SK-N-MC (cell line): ENCODE measurements around the gene BPI.

Source experiments
- DNase-seq: peaks from one replicate; pipeline ENCODE4 v3.0.0-alpha.2; 2011; ENCODE audit warnings: low read depth, low spot score
- H3K27ac ChIP-seq: fragments of 200-600 bp; sonication (generic); 2 replicates; pipeline ENCODE4 v1.5.1; 2016; ENCODE audit warnings: mixed run types
- H3K36me3 ChIP-seq: fragments of 200-600 bp; sonication (generic); 2 replicates; pipeline ENCODE4 v1.6.1; 2017; ENCODE audit warnings: antibody characterized with exemption, low read length, mixed read lengths; ENCODE audit not compliant: insufficient read depth
- H3K4me3 ChIP-seq: fragments of 200-600 bp; sonication (generic); 2 replicates; pipeline ENCODE4 v1.5.1; 2016
- H3K9ac ChIP-seq: fragments of 200-600 bp; sonication (generic); 2 replicates; pipeline ENCODE4 v1.8.0; 2017; ENCODE audit warnings: mixed run types, mixed read lengths; ENCODE audit not compliant: insufficient read length
- H3K9me3 ChIP-seq: fragments of 200-600 bp; sonication (generic); 2 replicates; pipeline ENCODE4 v1.6.1; 2017; ENCODE audit warnings: low read depth, mild to moderate bottlenecking, antibody characterized with exemption, low read length, moderate library complexity, mixed read lengths
- EZH2 ChIP-seq: fragments of 200-600 bp; sonication (generic); IDR thresholded peaks from one replicate; pipeline ENCODE4 v1.6.1; 2017; ENCODE audit warnings: antibody characterized with exemption
- FOXP2 ChIP-seq: optimal IDR thresholded peaks from 2 replicates; pipeline ENCODE3; 2011; ENCODE audit warnings: mild to moderate bottlenecking, moderate library complexity; ENCODE audit not compliant: insufficient read depth; ENCODE audit errors: extremely low read length, control extremely low read depth
- POLR2AphosphoS5 ChIP-seq: IDR thresholded peaks from 2 replicates; pipeline ENCODE4 v1.6.1; 2012; ENCODE audit warnings: mild to moderate bottlenecking, low read depth, low read length, borderline replicate concordance

Gene BPI

GRCh38 chr20:38284893-38285444, 19.0 kb upstream of the BPI start:
- TF ChIP-seq POLR2AphosphoS5 (no peak), FOXP2 (no peak), EZH2 (no peak)
- Histone ChIP-seq H3K27ac (no peak overlapping the region), H3K4me3 (no peak overlapping the region), H3K36me3 (no peaks in the 10 kb centered on the region), H3K9ac (no peak overlapping the region), H3K9me3 (no peaks in the 10 kb centered on the region)
- DNase-seq, result no peak

- no peak for TF ChIP-seq POLR2AphosphoS5
- TF ChIP-seq EZH2, result no peak
- TF ChIP-seq FOXP2, result no peak
- Histone ChIP-seq H3K36me3 (no peaks in the 10 kb centered on the region), H3K27ac (no peak overlapping the region), H3K4me3 (no peak overlapping the region), H3K9ac (no peak overlapping the region), H3K9me3 (no peaks in the 10 kb centered on the region)
- no peak for DNase-seq
These were observed 17.1 kb upstream of the BPI start for GRCh38 chr20:38286586-38287531.

GRCh38 chr20:38290829-38291814, 12.8 kb upstream of the BPI start:
- H3K36me3 ChIP-seq, result no peaks in the 10 kb centered on the region
- H3K27ac ChIP-seq, result no peak overlapping the region
- no peak for DNase-seq

GRCh38 chr20:38291966-38292365, 12.0 kb upstream of the BPI start:
- DNase-seq, result no peak
- H3K4me3 ChIP-seq, result no peak overlapping the region
- TF ChIP-seq EZH2 (no peak), POLR2AphosphoS5 (no peak), FOXP2 (no peak)
- no peaks in the 10 kb centered on the region for H3K9me3 ChIP-seq
- H3K9ac ChIP-seq, result no peak overlapping the region
- H3K27ac ChIP-seq, result no peak overlapping the region
- H3K36me3 ChIP-seq, result no peaks in the 10 kb centered on the region

More at GRCh38 chr20:38290829-38291814, 12.8 kb upstream of the BPI start:
- no peak overlapping the region for H3K4me3 ChIP-seq
- H3K9ac ChIP-seq, result no peak overlapping the region
- H3K9me3 ChIP-seq, result no peaks in the 10 kb centered on the region
- TF ChIP-seq EZH2 (no peak), FOXP2 (no peak), POLR2AphosphoS5 (no peak)

GRCh38 chr20:38293491-38294065, 10.4 kb upstream of the BPI start:
- no peak for DNase-seq
- no peaks in the 10 kb centered on the region for H3K9me3 ChIP-seq
- H3K9ac ChIP-seq, result no peak overlapping the region
- H3K4me3 ChIP-seq, result no peak overlapping the region
- H3K36me3 ChIP-seq, result no peaks in the 10 kb centered on the region
- no peak for TF ChIP-seq FOXP2
- TF ChIP-seq EZH2, result no peak
- no peak for TF ChIP-seq POLR2AphosphoS5
- no peak overlapping the region for H3K27ac ChIP-seq

- H3K27ac ChIP-seq, result no peak overlapping the region
- no peak overlapping the region for H3K9ac ChIP-seq
- H3K36me3 ChIP-seq, result no peaks in the 10 kb centered on the region
- TF ChIP-seq EZH2 (no peak), FOXP2 (no peak), POLR2AphosphoS5 (no peak)
- H3K9me3 ChIP-seq, result no peaks in the 10 kb centered on the region
- no peak for DNase-seq
- H3K4me3 ChIP-seq, result no peak overlapping the region
These were observed 9.8 kb upstream of the BPI start for GRCh38 chr20:38294076-38294591.

- Histone ChIP-seq H3K27ac (no peak overlapping the region), H3K9ac (no peak overlapping the region), H3K4me3 (no peak overlapping the region), H3K9me3 (no peaks in the 10 kb centered on the region), H3K36me3 (no peaks in the 10 kb centered on the region)
- TF ChIP-seq FOXP2, result no peak
- DNase-seq, result no peak
These were observed 8.1 kb upstream of the BPI start for GRCh38 chr20:38295811-38296210.

- TF ChIP-seq POLR2AphosphoS5, result no peak
- TF ChIP-seq FOXP2, result no peak
- TF ChIP-seq EZH2, result no peak
- Histone ChIP-seq H3K9me3 (no peaks in the 10 kb centered on the region), H3K27ac (no peak overlapping the region), H3K9ac (no peak overlapping the region), H3K36me3 (no peaks in the 10 kb centered on the region), H3K4me3 (no peak overlapping the region)
- DNase-seq, result no peak
These were observed 7.5 kb upstream of the BPI start for GRCh38 chr20:38296433-38296832.
